H1 (cell line): ENCODE measurements around the gene SGO2. TPM values are rescaled to one million over a fixed set of nuclear protein-coding genes. Genes with fewer than 3 reads are reported as not detected.

Source experiments
- CTCF ChIA-PET: fragments of 300-600 bp; sonication (Branson Sonifier 250); formaldehyde crosslinking; loops from one replicate; lab custom pipeline; 2021; ENCODE audit not compliant: partially characterized antibody; lab: Charles Lee
- POLR2A ChIA-PET: fragments of 300-600 bp; sonication (Branson Sonifier 250); formaldehyde crosslinking; loops from one replicate; lab custom pipeline; 2021; ENCODE audit warnings: inconsistent platforms; ENCODE audit not compliant: partially characterized antibody; lab: Charles Lee
- DNase-seq, 2 experiments: peaks; one replicate each; pipeline versions ENCODE4 v3.0.0 to v3.0.0-alpha.2; 2010 to 2022; ENCODE audit warnings: low spot score in 2 of 2, low read depth in 1 of 2, mixed read lengths in 1 of 2
- FAIRE-seq: peaks from 2 replicates; lab custom pipeline; 2011; peaks lifted over from hg19 to GRCh38; lab: Jason Lieb, UNC
- H2AFZ ChIP-seq: 2 replicates; pipeline ENCODE4 v1.8.1; 2012; ENCODE audit warnings: low read length, inconsistent platforms
- H2AK5ac ChIP-seq: 2 replicates; pipeline ENCODE4 v1.6.1; 2013; ENCODE audit warnings: low read depth, low read length
- H2BK120ac ChIP-seq: replicated peaks from 2 replicates; pipeline ENCODE3; 2013; ENCODE audit warnings: low read depth, low read length, inconsistent platforms
- H2BK12ac ChIP-seq: 2 replicates; pipeline ENCODE4 v1.6.1; 2013; ENCODE audit warnings: low read depth, low read length
- H2BK15ac ChIP-seq: 2 replicates; pipeline ENCODE4 v1.6.1; 2013; ENCODE audit warnings: low read length
- H2BK20ac ChIP-seq: 2 replicates; pipeline ENCODE4 v1.6.1; 2013; ENCODE audit warnings: low read length
- H2BK5ac ChIP-seq: 2 replicates; pipeline ENCODE4 v1.6.1; 2013; ENCODE audit warnings: low read depth, low read length
- H3K14ac ChIP-seq: 2 replicates; pipeline ENCODE4 v1.6.1; 2013; ENCODE audit warnings: inconsistent platforms; ENCODE audit not compliant: insufficient read length
- H3K18ac ChIP-seq: 2 replicates; pipeline ENCODE4 v1.6.1; 2013; ENCODE audit warnings: low read length; ENCODE audit errors: extremely low read depth
- H3K23ac ChIP-seq: 2 replicates; pipeline ENCODE4 v1.6.1; 2013; ENCODE audit warnings: inconsistent platforms; ENCODE audit not compliant: insufficient read length
- H3K23me2 ChIP-seq: 2 replicates; pipeline ENCODE4 v1.6.1; 2013; ENCODE audit warnings: low read depth, low read length
- H3K27ac ChIP-seq: 2 replicates; pipeline ENCODE4 v1.6.1; 2011; ENCODE audit warnings: low read depth, low read length, inconsistent platforms
- H3K27me3 ChIP-seq, 4 experiments: replicated peaks in 1 of 4; 1 replicate in 1 of 4; 2 replicates in 3 of 4; pipeline versions ENCODE4 v1.6.1 to v1.8.1; 2011 to 2013; ENCODE audit warnings: low read length in 3 of 4, mild to moderate bottlenecking in 3 of 4, inconsistent platforms in 2 of 4, mixed read lengths in 2 of 4, moderate library complexity in 1 of 4; ENCODE audit not compliant: control insufficient read depth in 3 of 4, insufficient read depth in 3 of 4; ENCODE audit errors: extremely low read depth in 1 of 4
- H3K36me3 ChIP-seq, 4 experiments: 2 replicates each; pipeline versions ENCODE4 v1.6.1 to v1.8.1; 2011 to 2013; ENCODE audit warnings: mild to moderate bottlenecking in 4 of 4, low read length in 3 of 4, moderate library complexity in 2 of 4, control low read depth in 1 of 4, inconsistent platforms in 1 of 4; ENCODE audit not compliant: insufficient read depth in 4 of 4, control insufficient read depth in 2 of 4
- H3K4ac ChIP-seq: replicated peaks from 2 replicates; pipeline ENCODE3; 2013; ENCODE audit warnings: low read length, low read depth, mixed read lengths, inconsistent platforms; ENCODE audit not compliant: insufficient read length
- H3K4me1 ChIP-seq, 4 experiments: replicated peaks in 1 of 4; 1 replicate in 1 of 4; 2 replicates in 3 of 4; pipeline versions ENCODE4 v1.6.1 to v1.8.1; 2011 to 2013; ENCODE audit warnings: low read length in 3 of 4, inconsistent platforms in 2 of 4, mixed read lengths in 1 of 4; ENCODE audit not compliant: insufficient read depth in 4 of 4, control insufficient read depth in 3 of 4
- H3K4me2 ChIP-seq, 2 experiments: 2 replicates each; pipeline versions ENCODE4 v1.6.1 to v1.8.1; 2011 to 2013; ENCODE audit warnings: low read depth in 2 of 2, low read length in 2 of 2, control low read depth in 1 of 2, inconsistent platforms in 1 of 2, mild to moderate bottlenecking in 1 of 2; ENCODE audit not compliant: insufficient read depth in 1 of 2
- H3K4me3 ChIP-seq, 4 experiments: fragments of 200-600, 300-600 bp in 1 of 4; sonication (generic), shearing (Covaris generic), sonication (Bioruptor Twin) in 1 of 4; 2 replicates each; pipeline versions ENCODE4 v1.5.1 to v1.8.1; 2011 to 2016; ENCODE audit warnings: low read length in 4 of 4, low read depth in 3 of 4, control low read depth in 2 of 4, inconsistent platforms in 2 of 4, mild to moderate bottlenecking in 2 of 4, mixed read lengths in 1 of 4, moderate library complexity in 1 of 4; ENCODE audit not compliant: insufficient read depth in 2 of 4; ENCODE audit errors: extremely low read depth in 1 of 4
- H3K56ac ChIP-seq: replicated peaks from 2 replicates; pipeline ENCODE3; 2013; ENCODE audit warnings: low read depth, mild to moderate bottlenecking, mixed read lengths, low read length, inconsistent platforms; ENCODE audit not compliant: insufficient read length
- H3K79me1 ChIP-seq: 2 replicates; pipeline ENCODE4 v1.6.1; 2013; ENCODE audit warnings: low read depth, low read length, control low read depth
- H3K79me2 ChIP-seq, 2 experiments: 2 replicates each; pipeline versions ENCODE4 v1.6.1 to v1.8.1; 2012 to 2013; ENCODE audit warnings: low read length in 2 of 2, mild to moderate bottlenecking in 2 of 2, inconsistent platforms in 1 of 2; ENCODE audit not compliant: insufficient read depth in 2 of 2, control insufficient read depth in 1 of 2
- H3K9ac ChIP-seq, 4 experiments: replicated peaks in 1 of 4; 1 replicate in 1 of 4; 2 replicates in 3 of 4; pipeline versions ENCODE4 v1.6.1 to v1.8.1; 2011 to 2013; ENCODE audit warnings: low read depth in 3 of 4, low read length in 3 of 4, control low read depth in 2 of 4, mild to moderate bottlenecking in 2 of 4, moderate library complexity in 2 of 4, inconsistent platforms in 1 of 4; ENCODE audit errors: extremely low read depth in 1 of 4
- H3K9me3 ChIP-seq, 2 experiments: 2 replicates each; pipeline versions ENCODE4 v1.6.1 to v1.8.1; 2012 to 2013; ENCODE audit warnings: mild to moderate bottlenecking in 2 of 2, moderate library complexity in 2 of 2, control low read depth in 1 of 2, inconsistent platforms in 1 of 2, low read depth in 1 of 2, low read length in 1 of 2, mixed read lengths in 1 of 2; ENCODE audit not compliant: insufficient read depth in 2 of 2
- H4K20me1 ChIP-seq, 2 experiments: replicated peaks in 1 of 2; 2 replicates each; pipeline versions ENCODE3 to v1.8.1; 2011 to 2013; ENCODE audit warnings: inconsistent platforms in 2 of 2, low read length in 2 of 2, mild to moderate bottlenecking in 1 of 2; ENCODE audit not compliant: insufficient read depth in 2 of 2, control insufficient read depth in 1 of 2
- H4K5ac ChIP-seq: 2 replicates; pipeline ENCODE4 v1.6.1; 2013; ENCODE audit warnings: low read length, low read depth, mixed read lengths, inconsistent platforms; ENCODE audit not compliant: insufficient read length
- H4K8ac ChIP-seq: 2 replicates; pipeline ENCODE4 v1.8.0; 2013; ENCODE audit warnings: mild to moderate bottlenecking, moderate library complexity, low read length, inconsistent platforms; ENCODE audit not compliant: insufficient read depth; ENCODE audit errors: extremely low read depth
- H4K91ac ChIP-seq: replicated peaks from 2 replicates; pipeline ENCODE3; 2013; ENCODE audit warnings: low read length, mixed read lengths, inconsistent platforms; ENCODE audit not compliant: insufficient read length
- ASH2L ChIP-seq: fragments of 200-600, 300-600 bp; sonication (generic); IDR thresholded peaks from one replicate; pipeline ENCODE4 v1.7.1; 2017; ENCODE audit warnings: low read length
- CEBPB ChIP-seq: IDR thresholded peaks from 2 replicates; pipeline ENCODE4 v1.6.1; 2012; ENCODE audit warnings: low read depth, low read length
- CHD1 ChIP-seq: IDR thresholded peaks from 2 replicates; pipeline ENCODE4 v1.6.1; 2012; ENCODE audit warnings: low read depth, low read length, improper control_type of control experiment
- CHD2 ChIP-seq: IDR thresholded peaks from 2 replicates; pipeline ENCODE4 v1.6.1; 2012; ENCODE audit warnings: low read length, improper control_type of control experiment
- EGR1 ChIP-seq: IDR thresholded peaks from 2 replicates; pipeline ENCODE4 v1.6.1; 2011; ENCODE audit warnings: low read depth, low read length, borderline replicate concordance
- GTF2F1 ChIP-seq: IDR thresholded peaks from 2 replicates; pipeline ENCODE4 v1.6.1; 2012; ENCODE audit warnings: low read depth, low read length, improper control_type of control experiment, borderline replicate concordance
- HDAC6 ChIP-seq: IDR thresholded peaks from one replicate; pipeline ENCODE4 v1.7.1; 2012; ENCODE audit warnings: low read depth, mild to moderate bottlenecking, inconsistent platforms, low read length, moderate library complexity
- JUN ChIP-seq: IDR thresholded peaks from 2 replicates; pipeline ENCODE4 v1.6.1; 2011; ENCODE audit warnings: low read depth, mild to moderate bottlenecking, improper control_type of control experiment, low read length
- PHF8 ChIP-seq: fragments of 200-600 bp; sonication (generic); conservative IDR thresholded peaks from 2 replicates; pipeline ENCODE4 v1.7.1; 2012; ENCODE audit warnings: low read depth, mild to moderate bottlenecking, inconsistent platforms, low read length, moderate library complexity
- RNF2 ChIP-seq: fragments of 200-900, 300-1000 bp; sonication (generic); IDR thresholded peaks from 2 replicates; pipeline ENCODE4 v1.7.1; 2016; ENCODE audit warnings: borderline replicate concordance, low read depth, mild to moderate bottlenecking, antibody characterized with exemption, low read length; ENCODE audit not compliant: poor library complexity, severe bottlenecking; ENCODE audit errors: missing control alignments
- SIN3A ChIP-seq, 2 experiments: IDR thresholded peaks in 1 of 2; conservative IDR thresholded peaks in 1 of 2; 2 replicates each; pipeline ENCODE4 v1.6.1; 2011 to 2012; ENCODE audit warnings: low read length in 2 of 2, improper control_type of control experiment in 1 of 2, low read depth in 1 of 2, mild to moderate bottlenecking in 1 of 2
- SIRT6 ChIP-seq: IDR thresholded peaks from one replicate; pipeline ENCODE4 v1.7.1; 2012; ENCODE audit warnings: low read length, inconsistent platforms
- TAF1 ChIP-seq: IDR thresholded peaks from 2 replicates; pipeline ENCODE4 v1.6.1; 2011; ENCODE audit warnings: mild to moderate bottlenecking, low read depth, low read length
- TEAD4 ChIP-seq: IDR thresholded peaks from 2 replicates; pipeline ENCODE4 v1.6.1; 2012; ENCODE audit warnings: low read depth, low read length, inconsistent platforms, mixed read lengths
- WGBS, 2 experiments: shearing (Covaris generic) in 1 of 2; methylation state at CpG; one replicate each; pipeline versions ENCODE4 v1.1.6 to v1.1.7; 2013 to 2015; ENCODE audit warnings: low lambda C conversion rate in 2 of 2, mixed read lengths in 2 of 2, inconsistent platforms in 1 of 2, low coverage in 1 of 2, missing lambda C conversion rate in 1 of 2; ENCODE audit not compliant: insufficient replicate concordance in 2 of 2, insufficient coverage in 1 of 2, insufficient read length in 1 of 2; ENCODE audit errors: extremely low coverage in 1 of 2, missing lambda C conversion rate in 1 of 2; 5-methylcytosine and 5-hydroxymethylcytosine counted together
- polyA plus RNA-seq, 7 experiments: library from polyadenylated mRNA; depleted of rRNA in 3 of 7; stranded (reverse) in 5 of 7; unstranded in 2 of 7; fragments of >200 nt in 5 of 7; fragments of 200-250 nt in 2 of 7; gene quantifications; 1 replicate in 5 of 7; 2 replicates in 1 of 7; 4 replicates in 1 of 7; pipeline versions ENCODE4 v1.2.1 to v1.2.3, GENCODE V29; 2011 to 2013; ENCODE audit warnings: missing spikeins in 2 of 7, mixed read lengths in 2 of 7
- total RNA-seq: library from RNA; stranded (reverse); fragmentation: NEBNext Ultra II Directional; extraction: Animal tissue kit (Norgen Biotek cat#: 25700); gene quantifications from 2 replicates; pipeline ENCODE4 v1.2.1, GENCODE V29; 2021

The SGO2 gene
- total and polyA plus RNA-seq, 2 of the 8 experiments (the other 6 are each of a cell fraction or from before 2014, with no cell fraction given): 2.4 to 33.2 TPM

DNA sequence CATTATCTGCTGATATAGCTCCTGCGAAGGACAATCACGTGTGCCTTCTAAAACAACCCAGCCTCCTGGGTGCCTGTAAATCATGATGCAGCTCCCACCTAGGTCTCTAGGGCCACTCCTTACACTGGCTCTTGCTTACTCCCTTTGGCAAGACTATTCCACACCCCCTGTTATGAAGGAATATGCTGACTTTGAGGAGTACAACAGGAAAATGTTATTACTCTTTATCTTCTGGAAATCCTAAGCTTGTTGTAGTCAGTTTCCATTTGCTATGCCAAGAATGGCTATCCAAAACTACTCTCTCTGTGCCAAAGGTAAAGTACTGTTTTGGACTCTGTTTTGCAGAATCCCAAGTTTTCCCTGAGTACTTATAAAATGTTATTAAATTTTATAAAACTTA, 7.7 kb downstream of the SGO2 start:
- no peak overlapping the region for H4K91ac ChIP-seq
- no peak overlapping the region for H3K14ac ChIP-seq
- H2BK120ac ChIP-seq: no peak overlapping the region
- H3K4ac ChIP-seq: no peak overlapping the region
- ChIA-PET CTCF (interaction anchor here (0.9 to 1.7 kb wide), 6 partner anchors 12 to 124 kb away, joined by 3 to 7 read pairs (median 3); partner anchors contain the start of gene AOX1), POLR2A (interaction anchor here (0.7 to 1.2 kb wide), 2 partner anchors 13 to 623 kb away, joined by 3 read pairs; partner anchors contain the start of gene C2orf69)
- H4K8ac ChIP-seq: no peak overlapping the region
- H3K4me3 ChIP-seq: no peak overlapping the region
- no peaks in the 10 kb centered on the region for H4K20me1 ChIP-seq
- 92% methylated on average over 2 of the region's 2 CpGs; no CpG with 5 or more reads in 1 of the 2 experiments for WGBS, 2 experiments
- DNase-seq (no peak), FAIRE-seq (no peak)
- no peak overlapping the region for H3K4me2 ChIP-seq
- no peak overlapping the region for H3K9ac ChIP-seq
- H2BK20ac ChIP-seq: no peak overlapping the region
- H3K36me3 ChIP-seq: peaks cover 2 to 14% (median 5%) of the 10 kb centered on the region in 4 experiments; a peak in 5 of 8 replicates
- H3K9me3 ChIP-seq: no peaks in the 10 kb centered on the region
- no peak overlapping the region for H2AFZ ChIP-seq
- H4K5ac ChIP-seq: no peak overlapping the region
- H3K23me2 ChIP-seq: 0 out of 2 replicates have a peak, but pooled peaks cover 1% of the 10 kb centered on the region
- no peak overlapping the region for H2AK5ac ChIP-seq
- H3K27ac ChIP-seq: no peak overlapping the region
- H2BK5ac ChIP-seq: no peak overlapping the region
- no peak overlapping the region for H2BK15ac ChIP-seq
- no peak overlapping the region for H3K56ac ChIP-seq
- peaks cover 0 to 31% of the 10 kb centered on the region in 2 experiments; a peak in 2 of 4 replicates for H3K79me2 ChIP-seq
- no peaks in the 10 kb centered on the region for H3K27me3 ChIP-seq
- H3K23ac ChIP-seq: no peak overlapping the region
- no peaks in the 10 kb centered on the region for H3K4me1 ChIP-seq
- no peaks in the 10 kb centered on the region; the same call in 1 of the 2 replicates for H3K79me1 ChIP-seq
- no peak overlapping the region for H2BK12ac ChIP-seq
- H3K18ac ChIP-seq: no peak overlapping the region
- no peak for TF ChIP-seq EGR1
- no peak for TF ChIP-seq CHD1
- TF ChIP-seq SIN3A (conservative IDR thresholded peaks at IDR 0.05 in 1 of 2, IDR thresholded peaks at IDR 0.05 in 1 of 2; ENCODE audit: low read depth in 1 of 2, low read length in 2 of 2): no peak
- TF ChIP-seq JUN: no peak
- TF ChIP-seq RNF2: no peak
- no peak for TF ChIP-seq ASH2L
- no peak for TF ChIP-seq GTF2F1
- TF ChIP-seq HDAC6: no peak
- no peak for TF ChIP-seq SIRT6
- no peak for TF ChIP-seq PHF8
- no peak for TF ChIP-seq TEAD4
- no peak for TF ChIP-seq CEBPB
- TF ChIP-seq TAF1: no peak
- no peak for TF ChIP-seq CHD2
- TF ChIP-seq, all 59 proteins: peak for 0
